Activated CD4-positive, alpha-beta T cell treated with anti-CD3 and anti-CD28 coated beads, Interleukin-2, amount 10 ng/mL, durations not matched to agents 7 days and 5 days (primary cell): ENCODE data around the gene FER1L5. TPM values are rescaled to one million over a fixed set of nuclear protein-coding genes. Genes with fewer than 3 reads are reported as not detected.
A peak's percentile ranks its signal among the peaks of the same experiment; 100 is the strongest.

ENCODE experiments used
- CTCF ChIA-PET: fragments of 350-600 bp; sonication (Branson Sonifier 250); formaldehyde crosslinking; loops from one replicate; lab custom pipeline; 2021; ENCODE audit warnings: antibody characterized with exemption; lab: Charles Lee
- POLR2A ChIA-PET: fragments of 350-600 bp; sonication (Branson Sonifier 250); formaldehyde crosslinking; loops from one replicate; lab custom pipeline; 2021; ENCODE audit warnings: antibody characterized with exemption; lab: Charles Lee
- DNase-seq: peaks from one replicate; pipeline ENCODE4 v3.0.0-alpha.2; 2020
- H3K27ac Mint-ChIP-seq: one replicate; pipeline ENCODE4 v1.8.0; 2021; ENCODE audit warnings: mild to moderate bottlenecking, moderate library complexity, mixed read lengths
- H3K27me3 Mint-ChIP-seq: one replicate; pipeline ENCODE4 v1.8.0; 2021; ENCODE audit warnings: mixed read lengths
- H3K36me3 Mint-ChIP-seq: one replicate; pipeline ENCODE4 v1.8.0; 2021; ENCODE audit warnings: low read depth, mixed read lengths
- H3K4me1 Mint-ChIP-seq: one replicate; pipeline ENCODE4 v1.8.0; 2021; ENCODE audit warnings: mixed read lengths
- H3K4me3 Mint-ChIP-seq: one replicate; pipeline ENCODE4 v1.8.0; 2021; ENCODE audit warnings: mild to moderate bottlenecking, moderate library complexity, mixed read lengths
- H3K9me3 Mint-ChIP-seq: one replicate; pipeline ENCODE4 v1.8.0; 2021; ENCODE audit warnings: mixed read lengths
- total RNA-seq, 2 experiments: library from RNA; stranded (reverse); gene quantifications; one replicate each; pipeline ENCODE4 v1.2.3, GENCODE V29; 2021

The FER1L5 gene
- total RNA-seq, 2 experiments from 2014 or later: not detected

DNA sequence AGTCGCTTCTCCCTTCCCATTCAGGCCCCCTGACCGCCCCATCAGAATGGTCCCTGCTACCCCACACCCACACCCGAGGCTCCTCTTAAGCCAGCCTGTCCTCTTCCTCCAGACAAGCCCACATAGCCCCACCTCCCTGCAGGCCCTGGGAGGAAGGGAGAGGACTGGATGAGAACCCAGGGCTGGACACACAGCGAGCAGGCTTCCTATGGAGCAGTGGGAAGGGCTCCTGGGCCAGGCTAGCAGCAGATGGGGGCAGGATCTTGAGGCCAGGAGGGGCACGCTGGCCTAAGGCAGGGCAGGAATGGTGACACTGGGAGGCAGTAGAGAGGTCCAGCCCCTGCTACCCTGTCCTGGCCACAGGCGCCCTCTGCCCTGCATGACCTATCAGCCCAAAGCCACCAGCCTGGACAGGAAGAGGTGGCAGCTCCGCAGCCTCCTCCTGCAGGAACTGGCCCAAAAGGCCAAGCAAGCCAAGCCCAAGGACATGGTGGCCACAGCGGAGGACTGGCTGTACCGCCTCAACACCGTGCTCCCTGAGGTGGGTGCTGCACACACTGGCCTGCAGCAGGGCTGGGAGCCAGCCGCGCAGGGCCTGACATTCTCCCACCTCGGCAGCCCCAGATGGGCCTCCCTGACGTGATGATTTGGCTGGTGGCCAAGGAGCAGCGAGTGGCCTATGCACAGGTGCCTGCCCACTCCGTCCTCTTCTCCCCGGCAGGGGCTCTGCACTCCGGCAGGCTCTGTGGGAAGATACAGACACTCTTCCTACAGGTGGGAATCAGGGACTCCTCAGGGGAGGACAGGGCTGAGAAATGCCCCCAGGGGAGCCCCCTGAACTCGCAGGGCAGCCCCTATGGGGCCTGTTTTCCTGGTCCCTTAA is 43.3 kb downstream of the FER1L5 start:
- CTCF ChIA-PET: no interaction called here
- no peaks in the 10 kb centered on the region for H3K27me3 Mint-ChIP-seq

DNA sequence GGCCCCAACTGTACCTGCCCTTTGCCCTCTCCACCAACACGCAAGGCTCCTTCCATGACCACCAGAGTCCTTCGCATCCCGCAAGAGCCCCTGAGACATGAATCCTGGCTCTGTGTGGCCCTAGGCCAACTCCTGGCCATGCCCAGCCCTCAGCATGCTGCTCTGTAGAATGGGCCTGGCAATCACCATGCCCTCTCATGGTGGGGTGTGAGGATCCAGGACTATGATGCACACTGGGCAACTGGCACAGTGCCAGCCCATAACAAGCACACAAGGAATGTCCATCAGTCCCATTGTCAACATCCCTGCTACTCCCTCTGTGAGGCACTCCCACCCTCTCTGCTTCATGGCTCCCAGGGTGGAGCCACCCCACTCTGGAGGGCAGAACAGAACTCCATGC is 44.7 kb downstream of the FER1L5 start:
- H3K9me3 Mint-ChIP-seq: no peaks in the 10 kb centered on the region
- ChIA-PET CTCF (interaction anchor here (1.2 to 1.5 kb wide), 2 partner anchors 16 to 76 kb away, joined by 3 to 4 read pairs; no protein-coding TSS in a partner anchor), POLR2A (no interaction called here)
- peak overlapping the region; percentile 41 for H3K27ac Mint-ChIP-seq
- no peaks in the 10 kb centered on the region for H3K36me3 Mint-ChIP-seq
- DNase-seq: no peak
- no peaks in the 10 kb centered on the region for H3K4me1 Mint-ChIP-seq
- H3K27me3 Mint-ChIP-seq: no peaks in the 10 kb centered on the region
- no peak overlapping the region for H3K4me3 Mint-ChIP-seq

More for the DNA sequence above, 43.3 kb downstream of the FER1L5 start:
- Mint-ChIP-seq H3K36me3 (no peaks in the 10 kb centered on the region), H3K27ac (no peak overlapping the region), H3K4me1 (no peaks in the 10 kb centered on the region), H3K9me3 (no peaks in the 10 kb centered on the region), H3K4me3 (no peak overlapping the region)
- POLR2A ChIA-PET: no interaction called here
- no peak for DNase-seq

DNA sequence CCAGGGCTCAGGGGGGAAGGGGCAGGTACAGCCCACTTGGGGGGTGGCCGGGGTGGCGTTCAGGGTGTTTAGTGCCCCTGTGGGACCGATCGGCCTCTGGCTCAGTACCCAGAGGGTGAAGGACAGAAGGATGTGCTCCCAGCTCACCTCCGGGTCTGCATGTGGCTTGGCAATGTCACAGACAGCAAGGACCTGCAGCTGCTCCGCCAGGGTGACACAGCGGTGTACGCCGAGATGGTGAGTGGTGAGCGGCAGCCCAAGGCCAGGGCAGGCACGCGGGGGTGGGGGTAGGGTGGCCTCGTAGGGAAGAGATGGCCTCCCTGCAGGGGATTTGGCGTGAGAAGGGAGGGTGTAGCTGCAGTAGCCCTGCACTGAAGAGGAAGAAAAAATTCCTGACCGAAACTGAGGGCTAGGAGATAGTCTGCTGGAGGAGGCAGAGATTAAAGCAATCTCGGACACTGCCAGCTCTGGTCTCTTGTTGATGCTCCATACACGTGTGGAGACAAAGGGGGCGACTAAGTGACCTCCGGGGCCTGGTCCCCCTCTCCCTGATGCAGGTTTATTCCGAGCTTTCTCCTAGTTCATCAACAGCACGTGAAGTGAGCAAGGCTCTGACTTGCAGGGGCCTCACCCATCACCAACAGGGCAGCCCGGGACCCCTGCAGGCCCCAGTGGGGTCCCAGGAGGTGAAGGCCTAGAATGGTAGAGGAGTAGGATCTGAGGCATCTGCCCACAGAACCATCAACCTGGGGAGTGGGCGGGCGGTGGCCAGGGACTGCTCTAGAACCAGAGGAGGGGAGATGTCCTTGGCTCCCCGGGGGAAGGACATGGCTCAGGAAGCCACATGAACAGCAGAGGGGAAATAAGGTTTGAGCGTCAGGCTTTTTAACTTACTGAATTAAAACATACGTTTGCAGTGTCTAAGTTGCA is 45.4 kb downstream of the FER1L5 start:
- Mint-ChIP-seq H3K36me3 (no peaks in the 10 kb centered on the region), H3K4me1 (no peaks in the 10 kb centered on the region), H3K27ac (no peak overlapping the region), H3K27me3 (no peaks in the 10 kb centered on the region), H3K4me3 (no peak overlapping the region), H3K9me3 (no peaks in the 10 kb centered on the region)
- no peak for DNase-seq
- CTCF ChIA-PET: interaction anchor here (1.2 to 1.5 kb wide), 3 partner anchors 9 to 75 kb away, joined by 3 to 4 read pairs (median 3); no protein-coding TSS in a partner anchor
- POLR2A ChIA-PET: no interaction called here

DNA sequence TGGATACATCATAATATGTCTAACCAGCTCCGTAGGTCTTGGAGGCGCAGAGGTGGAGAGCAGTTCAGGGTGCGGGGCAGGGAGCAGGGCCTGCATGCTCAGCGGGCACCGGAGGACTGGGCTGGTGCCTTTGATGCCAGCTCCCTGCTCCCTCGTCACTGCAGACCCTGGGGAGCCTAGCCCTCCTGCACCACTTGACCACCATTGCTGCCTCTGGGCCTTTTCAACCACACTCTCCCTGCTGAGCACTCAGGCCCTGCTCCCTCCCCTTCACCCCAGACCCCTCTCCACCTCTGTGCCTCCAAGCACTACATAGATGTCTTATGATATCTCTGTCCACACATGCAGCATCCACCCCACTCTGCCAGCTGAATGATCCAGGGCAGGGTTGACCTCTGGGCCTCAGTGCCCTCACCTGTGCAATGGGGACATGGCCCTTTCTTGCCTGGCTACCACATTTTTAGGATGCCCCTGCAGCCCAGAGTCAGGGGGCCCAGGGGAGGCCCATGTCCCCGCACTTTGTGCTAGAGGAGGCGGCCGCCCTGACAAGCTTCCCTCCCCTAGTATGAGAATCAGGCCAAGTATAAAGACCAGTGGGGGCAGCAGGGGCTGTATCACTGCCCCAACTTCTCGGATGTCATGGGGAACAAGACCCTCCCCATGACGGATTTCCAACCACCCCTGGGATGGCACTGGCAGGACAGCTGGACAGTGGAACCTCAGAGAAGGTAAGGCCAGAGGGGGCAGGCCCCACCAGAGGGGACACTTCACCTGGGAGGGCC is 46.3 kb downstream of the FER1L5 start:
- H3K4me3 Mint-ChIP-seq: no peak overlapping the region
- ChIA-PET CTCF (interaction anchor here (1.4 to 1.5 kb wide), 2 partner anchors 10 to 15 kb away, joined by 3 to 4 read pairs; no protein-coding TSS in a partner anchor), POLR2A (no interaction called here)
- H3K27me3 Mint-ChIP-seq: no peaks in the 10 kb centered on the region
- no peaks in the 10 kb centered on the region for H3K4me1 Mint-ChIP-seq
- H3K9me3 Mint-ChIP-seq: no peaks in the 10 kb centered on the region
- no peak for DNase-seq
- no peaks in the 10 kb centered on the region for H3K36me3 Mint-ChIP-seq
- no peak overlapping the region for H3K27ac Mint-ChIP-seq

DNA sequence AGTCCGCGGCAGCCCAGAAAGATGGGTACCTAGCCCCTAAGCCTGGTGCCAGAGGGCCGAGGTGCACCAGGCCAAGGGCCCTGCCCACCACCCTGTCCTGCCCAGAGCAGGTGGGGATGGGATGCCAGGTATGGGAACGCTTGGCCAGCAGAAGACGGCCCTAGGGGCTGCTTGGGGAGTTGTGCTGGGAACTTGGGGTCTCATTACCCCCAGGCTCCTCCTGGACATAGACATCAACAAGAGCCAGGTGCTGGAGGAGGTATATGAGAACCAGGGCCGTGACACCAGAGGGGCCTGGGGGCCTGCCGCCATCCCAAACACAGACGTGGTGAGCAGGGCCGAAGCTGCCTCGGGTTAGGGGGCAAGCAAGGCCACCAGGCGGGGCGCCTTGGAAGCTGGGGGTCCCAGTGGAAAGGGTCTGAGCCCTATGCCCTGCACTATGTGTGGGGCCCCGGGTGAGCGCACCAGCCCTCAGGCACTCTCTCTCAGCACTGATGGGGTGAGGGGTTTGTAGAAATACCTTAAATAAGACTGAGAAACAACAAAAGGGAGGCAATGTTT is 46.9 kb downstream of the FER1L5 start:
- H3K36me3 Mint-ChIP-seq: no peaks in the 10 kb centered on the region
- CTCF ChIA-PET: interaction anchor here (1.4 kb wide), 1 partner anchor 11 kb away, joined by 3 read pairs; no protein-coding TSS in a partner anchor
- DNase-seq: no peak
- no peaks in the 10 kb centered on the region for H3K9me3 Mint-ChIP-seq
- H3K27ac Mint-ChIP-seq: no peak overlapping the region
- H3K4me1 Mint-ChIP-seq: no peaks in the 10 kb centered on the region
- no peak overlapping the region for H3K4me3 Mint-ChIP-seq
- POLR2A ChIA-PET: no interaction called here
- no peaks in the 10 kb centered on the region for H3K27me3 Mint-ChIP-seq

DNA sequence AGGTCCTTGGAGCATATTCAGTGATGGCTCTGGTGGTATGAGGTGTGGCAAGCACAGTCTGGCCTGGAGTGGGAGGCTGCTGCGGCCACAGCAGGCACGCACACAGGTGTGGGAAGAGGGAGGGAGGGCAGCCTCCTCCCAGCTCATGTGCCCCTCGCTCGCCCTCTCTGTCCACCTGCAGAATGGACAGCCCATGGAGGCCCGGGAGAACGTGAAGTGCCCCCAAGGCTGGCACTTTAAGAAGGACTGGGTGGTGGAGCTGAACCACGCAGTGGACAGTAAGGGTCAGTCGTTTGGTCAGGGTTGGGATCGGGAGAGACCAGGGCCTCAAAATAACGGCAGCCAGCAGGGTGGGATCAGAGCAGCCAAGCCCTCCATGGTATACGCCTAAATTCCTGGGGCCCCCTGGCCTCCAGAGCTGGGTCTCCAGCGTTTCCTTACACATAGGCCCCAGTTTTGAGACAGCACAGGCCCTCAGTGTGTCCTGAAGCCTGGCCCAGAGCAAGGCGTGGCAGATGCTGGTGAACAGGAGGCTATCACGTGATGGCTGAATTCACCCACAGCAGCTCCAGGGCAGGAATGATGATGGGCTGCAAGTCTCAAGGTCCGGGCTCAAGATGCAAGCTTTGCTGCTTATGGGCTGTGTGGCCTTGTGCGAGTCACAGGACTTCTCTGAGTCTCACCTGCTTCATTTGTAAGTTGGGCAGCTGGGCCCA is 47.9 kb downstream of the FER1L5 start:
- H3K9me3 Mint-ChIP-seq: no peaks in the 10 kb centered on the region
- no peaks in the 10 kb centered on the region for H3K4me1 Mint-ChIP-seq
- H3K4me3 Mint-ChIP-seq: no peak overlapping the region
- POLR2A ChIA-PET: no interaction called here
- H3K27ac Mint-ChIP-seq: peak overlapping the region; percentile 43
- no peak for DNase-seq
- CTCF ChIA-PET: interaction anchor here (1.5 kb wide), 1 partner anchor 9 kb away, joined by 3 read pairs; no protein-coding TSS in a partner anchor
- no peaks in the 10 kb centered on the region for H3K36me3 Mint-ChIP-seq
- no peaks in the 10 kb centered on the region for H3K27me3 Mint-ChIP-seq

DNA sequence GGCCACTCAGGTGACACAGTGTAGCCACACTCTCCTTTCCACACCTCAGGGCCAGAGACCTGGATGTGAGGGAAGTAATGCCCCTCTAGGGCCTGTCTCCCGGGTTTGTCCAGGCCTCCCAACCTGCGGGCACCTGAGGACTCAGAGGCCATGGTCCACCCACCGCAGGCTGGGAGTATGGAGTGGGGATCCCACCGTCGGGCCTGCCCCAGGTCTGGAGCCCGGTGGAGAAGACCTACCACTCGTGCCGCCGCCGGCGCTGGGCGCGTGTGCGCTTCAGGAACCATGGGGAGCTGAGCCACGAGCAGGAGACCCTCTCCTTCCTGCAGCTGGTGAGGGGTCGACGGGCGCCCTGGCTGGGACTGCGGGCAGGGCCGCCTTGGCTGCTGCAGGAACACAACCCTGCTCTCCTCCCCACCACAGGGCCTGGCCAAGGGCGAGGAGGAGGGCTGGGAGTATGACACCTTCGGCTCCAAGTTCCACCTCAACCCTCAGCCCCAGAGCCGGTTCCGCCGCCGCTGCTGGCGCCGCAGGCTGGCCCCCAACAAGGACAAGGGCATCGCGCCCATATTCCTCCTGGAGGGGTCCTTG is 48.6 kb downstream of the FER1L5 start:
- no peaks in the 10 kb centered on the region for H3K36me3 Mint-ChIP-seq
- H3K27me3 Mint-ChIP-seq: no peaks in the 10 kb centered on the region
- POLR2A ChIA-PET: no interaction called here
- no peaks in the 10 kb centered on the region for H3K9me3 Mint-ChIP-seq
- CTCF ChIA-PET: interaction anchor here (1.5 kb wide), 1 partner anchor 8 kb away, joined by 3 read pairs; no protein-coding TSS in a partner anchor
- H3K27ac Mint-ChIP-seq: no peak overlapping the region
- H3K4me3 Mint-ChIP-seq: no peak overlapping the region
- no peaks in the 10 kb centered on the region for H3K4me1 Mint-ChIP-seq
- no peak for DNase-seq

DNA sequence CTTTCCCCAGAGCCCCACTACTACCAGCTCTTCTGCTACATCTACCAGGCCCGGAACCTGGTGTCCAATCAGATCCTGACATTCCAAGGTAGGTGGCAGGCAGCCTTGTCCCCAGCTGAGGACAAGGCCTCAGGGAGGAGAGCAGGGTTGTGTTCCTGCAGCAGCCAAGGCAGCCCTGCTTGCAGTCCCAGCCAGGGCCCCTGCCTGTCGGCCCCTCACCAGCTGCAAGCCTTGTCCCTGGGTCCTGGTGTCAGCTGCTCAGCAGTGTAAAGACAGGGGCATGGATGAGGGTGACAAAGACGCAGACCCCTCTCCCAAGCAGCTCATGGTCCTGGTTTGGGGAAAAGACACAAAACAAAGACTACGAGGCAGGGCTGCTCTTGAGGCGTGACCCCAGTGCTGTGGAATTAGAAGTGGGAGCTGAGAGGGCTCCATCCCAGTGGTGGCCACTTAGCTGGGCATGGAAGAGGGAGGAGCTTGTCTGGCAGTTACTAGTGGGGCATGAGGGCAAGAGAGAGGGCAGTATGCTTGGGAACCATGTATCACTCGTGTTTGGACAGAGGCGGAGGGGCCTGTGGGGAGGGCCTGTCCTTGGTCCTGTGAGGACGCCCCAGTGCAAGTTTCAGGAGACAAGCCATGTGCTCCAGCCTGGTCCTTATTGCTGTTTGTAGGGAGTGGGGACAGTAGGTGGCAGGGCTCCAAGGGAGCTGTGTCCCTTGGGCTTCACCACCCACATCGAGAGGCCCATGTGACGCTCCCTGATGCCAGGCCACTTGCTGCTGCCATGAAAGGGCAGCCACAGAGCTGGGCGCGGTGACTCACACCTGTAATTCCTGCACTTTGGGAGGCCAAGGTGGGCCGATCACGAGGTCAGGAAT is 49.8 kb downstream of the FER1L5 start:
- peak overlapping the region; percentile 27 for H3K27ac Mint-ChIP-seq
- no peak for DNase-seq
- H3K9me3 Mint-ChIP-seq: no peaks in the 10 kb centered on the region
- H3K36me3 Mint-ChIP-seq: no peaks in the 10 kb centered on the region
- no peak overlapping the region for H3K4me3 Mint-ChIP-seq
- CTCF ChIA-PET: interaction anchor here (1.6 kb wide), 1 partner anchor 19 kb away, joined by 3 read pairs; no protein-coding TSS in a partner anchor
- no peaks in the 10 kb centered on the region for H3K27me3 Mint-ChIP-seq
- POLR2A ChIA-PET: no interaction called here
- H3K4me1 Mint-ChIP-seq: no peaks in the 10 kb centered on the region

DNA sequence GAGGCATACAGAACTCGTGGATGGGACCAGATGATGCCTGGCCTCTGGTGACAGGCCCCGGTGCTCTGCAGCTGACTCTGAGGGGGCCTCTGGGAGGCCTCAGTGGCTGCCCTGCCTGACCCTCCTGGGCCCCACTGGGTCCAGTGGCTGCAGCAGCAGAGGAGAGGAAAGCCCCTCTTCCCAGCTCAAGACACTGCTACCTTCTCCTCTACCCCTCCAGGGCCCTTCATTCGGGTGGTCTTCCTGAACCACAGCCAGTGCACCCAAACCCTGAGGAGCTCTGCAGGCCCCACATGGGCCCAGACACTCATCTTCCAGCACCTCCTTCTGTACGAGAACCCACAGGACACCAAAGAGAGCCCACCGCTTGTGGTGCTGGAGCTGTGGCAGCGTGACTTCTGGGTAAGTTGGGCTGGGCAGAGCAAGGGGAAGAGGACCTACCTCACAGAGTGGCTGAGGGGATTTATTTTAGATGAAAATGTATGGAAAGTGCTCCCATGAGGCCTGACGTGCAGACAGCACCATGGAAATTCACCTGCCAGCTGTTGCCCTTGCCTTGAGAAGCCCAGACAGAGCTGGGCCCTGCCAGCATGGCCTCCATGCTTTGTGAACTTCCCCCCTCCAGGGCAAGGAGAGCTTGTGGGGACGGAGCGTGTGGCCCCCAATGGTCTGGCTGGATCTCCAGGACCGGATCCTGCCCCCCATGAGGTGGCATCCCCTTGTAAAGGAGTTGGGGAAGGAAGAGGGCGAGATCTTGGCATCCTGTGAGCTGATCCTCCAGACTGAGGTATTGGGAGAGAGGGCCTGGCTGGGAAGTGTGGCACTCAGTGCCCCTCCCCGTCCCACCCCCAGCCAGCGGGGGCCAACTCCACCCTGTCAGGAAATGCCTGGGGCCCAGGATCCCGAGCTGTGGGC is 51.0 kb downstream of the FER1L5 start:
- H3K4me1 Mint-ChIP-seq: no peaks in the 10 kb centered on the region
- no peaks in the 10 kb centered on the region for H3K9me3 Mint-ChIP-seq
- no peak overlapping the region for H3K4me3 Mint-ChIP-seq
- no peak for DNase-seq
- ChIA-PET CTCF (interaction anchor here (1.2 to 1.6 kb wide), 3 partner anchors 9 to 17 kb away, joined by 3 to 4 read pairs (median 4); no protein-coding TSS in a partner anchor), POLR2A (no interaction called here)
- H3K27me3 Mint-ChIP-seq: no peaks in the 10 kb centered on the region
- H3K36me3 Mint-ChIP-seq: no peaks in the 10 kb centered on the region
- H3K27ac Mint-ChIP-seq: peak overlapping the region; percentile 25

DNA sequence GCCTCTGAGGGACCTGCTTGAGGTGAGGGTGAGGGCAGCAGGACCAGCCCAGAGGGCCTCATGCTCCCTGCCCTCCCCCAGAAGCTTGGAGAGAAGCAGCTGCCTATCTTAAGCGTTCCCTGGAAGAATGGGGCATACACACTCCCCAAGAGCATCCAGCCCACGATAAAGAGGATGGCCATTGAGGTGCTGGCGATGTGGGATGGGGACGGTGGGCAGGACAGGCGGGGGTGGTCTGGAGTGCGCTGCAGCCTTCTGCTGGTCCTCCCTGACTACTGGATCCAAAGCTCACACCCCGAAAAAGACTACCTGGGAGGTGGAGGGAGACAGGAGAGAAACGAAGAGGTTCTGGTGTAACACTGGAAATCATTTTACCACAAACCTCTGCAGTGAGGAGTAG is 51.7 kb downstream of the FER1L5 start:
- CTCF ChIA-PET: interaction anchor here (1.4 kb wide), 1 partner anchor 8 kb away, joined by 4 read pairs; no protein-coding TSS in a partner anchor
- POLR2A ChIA-PET: no interaction called here
- H3K27ac Mint-ChIP-seq: no peak overlapping the region
- H3K4me3 Mint-ChIP-seq: no peak overlapping the region
- no peaks in the 10 kb centered on the region for H3K36me3 Mint-ChIP-seq
- no peaks in the 10 kb centered on the region for H3K27me3 Mint-ChIP-seq
- H3K4me1 Mint-ChIP-seq: no peaks in the 10 kb centered on the region
- no peaks in the 10 kb centered on the region for H3K9me3 Mint-ChIP-seq
- no peak for DNase-seq
